Right lobe of liver (tissue), 6 donors: Measurements from ENCODE around the gene CFAP46. TPM values are rescaled to one million over a fixed set of nuclear protein-coding genes. Genes with fewer than 3 reads are reported as not detected.

Source experiments
- ATAC-seq, 4 donors: fragments of 200-7000 bp; cut with Tn5 transposase; one replicate each; pipeline ENCODE4 v1.9.1; 2020; ENCODE audit warnings: mild to moderate bottlenecking in 4 of 4, moderate library complexity in 4 of 4
- DNase-seq, 3 donors: peaks; one replicate each; pipeline ENCODE4 v3.0.0-alpha.2; 2020
- H3K27ac ChIP-seq, 3 donors: fragments of 200-600 bp; one replicate each; pipeline ENCODE4 v1.8.0; 2022
- H3K27me3 ChIP-seq, 2 donors: fragments of 200-600 bp; one replicate each; pipeline ENCODE4 v1.8.0; 2022
- H3K36me3 ChIP-seq, 4 donors: fragments of 200-600 bp; sonication (generic) in 1 of 4; one replicate each; pipeline versions ENCODE4 v1.5.1 to v1.8.0; 2017 to 2022; ENCODE audit warnings: control low read depth in 1 of 4
- H3K4me1 ChIP-seq, 4 donors: fragments of 200-600 bp; sonication (generic) in 1 of 4; one replicate each; pipeline versions ENCODE4 v1.5.1 to v1.8.0; 2017 to 2022; ENCODE audit warnings: control low read depth in 1 of 4
- H3K4me3 ChIP-seq, 3 donors: fragments of 200-600 bp; one replicate each; pipeline ENCODE4 v1.8.0; 2022
- H3K9me3 ChIP-seq, 4 donors: fragments of 200-600 bp; sonication (generic) in 1 of 4; one replicate each; pipeline versions ENCODE4 v1.5.1 to v1.8.0; 2017 to 2022; ENCODE audit warnings: control low read depth in 1 of 4
- POLR2A ChIP-seq: fragments of 450-650 bp; IDR thresholded peaks from one replicate; pipeline ENCODE4 v1.6.1; 2017; ENCODE audit warnings: antibody characterized with exemption, mild to moderate bottlenecking
- WGBS: methylation state at CpG from one replicate; pipeline ENCODE4 v1.1.6; 2018; ENCODE audit warnings: low coverage, low lambda C conversion rate; ENCODE audit not compliant: insufficient coverage; ENCODE audit errors: missing lambda C conversion rate; 5-methylcytosine and 5-hydroxymethylcytosine counted together
- intact Hi-C, 2 donors: fragments of 100-400 bp; cut with DNase I; formaldehyde crosslinking; loops; one replicate each; pipeline versions ENCODE4 v1.11.2 to v1.14.1; 2022
- total RNA-seq, 6 experiments: library from RNA; depleted of rRNA in 2 of 6; stranded (reverse); fragments of >200 nt in 2 of 6; fragmentation: NEBNext Ultra II Directional in 3 of 6; extraction: Animal tissue kit (Norgen Biotek cat#: 25700) in 3 of 6; gene quantifications; one replicate each; pipeline versions ENCODE4 v1.1.0 to v1.2.4, GENCODE V29; 2016 to 2023
- TF ChIP-seq, protein P1 (sequence below), 4 donors: fragments of 200-600 bp in 3 of 4; fragments of 450-650 bp in 1 of 4; IDR thresholded peaks; one replicate each; pipeline versions ENCODE4 v1.5.1 to v1.8.0; 2016 to 2022; ENCODE audit warnings: antibody characterized with exemption in 4 of 4, mild to moderate bottlenecking in 2 of 4
- donor health status: DM: no; HTN: yes; CAD: no.
- donor health status: DM: no; HTN: no; CAD: no.
- donor health status: DM: no; HTN: no; CAD: no.
- donor health status: DM: no; HTN: yes; CAD: no.
- donor health status: DM: no; HTN: yes; CAD: no.

Gene CFAP46
- total RNA-seq, 6 experiments from 2014 or later: 0.16 to 0.67 (median 0.32) TPM

DNA sequence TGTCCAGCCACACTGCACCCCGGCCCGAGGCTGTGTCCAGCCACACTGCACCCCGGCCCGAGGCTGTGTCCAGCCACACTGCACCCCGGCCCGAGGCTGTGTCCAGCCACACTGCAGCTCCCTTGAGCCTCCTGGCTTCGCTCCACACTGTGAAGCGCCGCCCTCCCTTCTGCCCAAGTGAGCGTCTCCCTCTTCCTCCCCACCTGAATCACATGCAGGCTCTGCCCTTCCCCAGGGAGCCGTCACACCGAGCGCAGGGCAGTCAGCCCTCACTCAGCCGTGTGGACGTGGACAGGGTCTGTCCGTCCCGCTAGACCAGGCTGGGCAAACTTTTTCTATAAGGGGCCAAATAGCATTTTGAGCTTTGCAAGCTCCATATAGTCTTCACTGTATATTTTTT is 27.6 kb downstream of the CFAP46 start:
- TF ChIP-seq, protein P1, sequence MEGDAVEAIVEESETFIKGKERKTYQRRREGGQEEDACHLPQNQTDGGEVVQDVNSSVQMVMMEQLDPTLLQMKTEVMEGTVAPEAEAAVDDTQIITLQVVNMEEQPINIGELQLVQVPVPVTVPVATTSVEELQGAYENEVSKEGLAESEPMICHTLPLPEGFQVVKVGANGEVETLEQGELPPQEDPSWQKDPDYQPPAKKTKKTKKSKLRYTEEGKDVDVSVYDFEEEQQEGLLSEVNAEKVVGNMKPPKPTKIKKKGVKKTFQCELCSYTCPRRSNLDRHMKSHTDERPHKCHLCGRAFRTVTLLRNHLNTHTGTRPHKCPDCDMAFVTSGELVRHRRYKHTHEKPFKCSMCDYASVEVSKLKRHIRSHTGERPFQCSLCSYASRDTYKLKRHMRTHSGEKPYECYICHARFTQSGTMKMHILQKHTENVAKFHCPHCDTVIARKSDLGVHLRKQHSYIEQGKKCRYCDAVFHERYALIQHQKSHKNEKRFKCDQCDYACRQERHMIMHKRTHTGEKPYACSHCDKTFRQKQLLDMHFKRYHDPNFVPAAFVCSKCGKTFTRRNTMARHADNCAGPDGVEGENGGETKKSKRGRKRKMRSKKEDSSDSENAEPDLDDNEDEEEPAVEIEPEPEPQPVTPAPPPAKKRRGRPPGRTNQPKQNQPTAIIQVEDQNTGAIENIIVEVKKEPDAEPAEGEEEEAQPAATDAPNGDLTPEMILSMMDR (IDR thresholded peaks at IDR 0.05): no peak
- no peak for TF ChIP-seq POLR2A
- H3K36me3 ChIP-seq: no peaks in the 10 kb centered on the region
- no peak for ATAC-seq
- H3K27me3 ChIP-seq: no peaks in the 10 kb centered on the region
- no peak overlapping the region for H3K27ac ChIP-seq
- 90% methylated on average over 3 of the region's 17 CpGs for WGBS
- H3K4me1 ChIP-seq: no peaks in the 10 kb centered on the region
- no peaks in the 10 kb centered on the region for H3K9me3 ChIP-seq
- H3K4me3 ChIP-seq: no peak overlapping the region
- intact Hi-C loops: no loop called here
- peak in 1 of 3 donors; percentile 7 for DNase-seq

DNA sequence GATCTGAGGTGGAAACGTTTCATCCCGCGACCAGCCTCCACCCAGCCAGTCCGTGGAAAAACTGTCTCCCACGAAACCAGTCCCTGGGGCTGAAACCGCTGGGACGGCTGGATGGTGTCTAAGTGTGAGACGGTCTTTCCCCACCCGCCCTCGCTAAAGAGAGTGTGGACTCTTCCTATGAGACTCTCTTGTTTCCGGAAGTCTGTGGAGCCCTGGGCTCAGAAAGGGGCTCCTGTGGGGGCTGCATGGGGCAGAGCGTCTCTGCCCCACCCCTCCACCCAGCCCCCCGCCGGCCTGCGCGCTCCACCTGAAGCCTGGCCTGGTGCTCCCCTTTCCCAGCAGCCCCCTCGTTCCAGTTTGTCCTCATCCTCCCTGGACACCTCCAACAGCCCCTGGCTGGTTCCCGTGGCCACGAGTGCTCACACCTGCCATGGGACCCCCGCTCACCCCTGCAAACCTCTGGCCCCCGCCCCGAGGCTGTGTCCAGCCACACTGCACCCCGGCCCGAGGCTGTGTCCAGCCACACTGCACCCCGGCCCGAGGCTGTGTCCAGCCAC is 28.7 kb downstream of the CFAP46 start:
- H3K4me3 ChIP-seq: no peak overlapping the region
- no CpG with 5 or more reads among the region's 26 CpGs for WGBS
- DNase-seq: peak in 1 of 3 donors; percentile 7

DNA sequence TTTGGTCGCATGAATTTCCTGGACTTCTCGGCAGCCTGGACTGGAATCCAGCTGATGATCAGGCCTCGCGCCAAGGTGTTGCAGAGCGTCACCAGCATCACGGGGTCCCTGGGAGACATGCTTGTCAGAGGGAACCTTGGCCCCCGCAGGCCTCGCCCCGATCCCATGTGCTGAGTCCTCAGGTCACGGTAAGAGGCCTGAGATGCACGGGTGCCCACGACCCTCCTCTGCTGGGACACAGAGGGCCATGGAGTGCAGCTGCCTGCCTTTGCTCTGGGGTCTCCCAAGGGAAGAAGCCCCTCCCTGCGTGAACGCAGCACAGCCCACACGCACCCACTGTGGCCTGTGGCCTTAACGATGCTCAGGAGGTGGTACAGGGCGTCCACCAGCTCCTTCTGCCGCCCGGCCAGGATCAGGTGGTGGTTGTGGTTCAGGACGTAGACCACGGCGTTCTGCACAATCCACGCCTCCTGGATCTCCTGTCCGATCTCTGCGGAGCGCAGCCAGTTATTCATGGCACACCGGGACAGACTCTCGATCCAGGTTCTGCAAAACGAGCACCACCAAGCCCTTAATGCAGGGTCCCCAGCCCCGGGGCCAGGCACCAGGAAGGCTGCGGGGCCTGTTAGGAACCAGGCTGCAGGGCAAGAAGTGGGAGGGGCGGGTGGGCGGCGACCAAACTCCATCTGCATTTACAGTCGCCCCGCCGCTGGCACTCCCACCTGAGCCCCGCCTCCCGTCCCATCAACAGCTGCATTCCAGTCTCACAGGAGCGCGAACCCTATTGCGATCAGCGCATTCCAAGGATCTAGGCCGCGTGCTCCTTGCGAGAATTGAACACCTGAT is 29.4 kb downstream of the CFAP46 start:
- TF ChIP-seq, protein P1 (IDR thresholded peaks at IDR 0.05): no peak
- no peak for TF ChIP-seq POLR2A
- ATAC-seq (no peak), DNase-seq (peak in 2 of 3 donors; percentile 16 to 42)
- H3K4me1 ChIP-seq: no peaks in the 10 kb centered on the region
- 94% methylated on average over 11 of the region's 46 CpGs for WGBS
- no peaks in the 10 kb centered on the region for H3K36me3 ChIP-seq
- H3K27ac ChIP-seq: no peak overlapping the region
- no peak overlapping the region for H3K4me3 ChIP-seq
- H3K9me3 ChIP-seq: no peaks in the 10 kb centered on the region
- H3K27me3 ChIP-seq: no peaks in the 10 kb centered on the region
- intact Hi-C loops: no loop called here

More for the DNA sequence above, 28.7 kb downstream of the CFAP46 start:
- Histone ChIP-seq H3K27me3 (no peaks in the 10 kb centered on the region), H3K4me1 (no peaks in the 10 kb centered on the region), H3K27ac (no peak overlapping the region), H3K36me3 (no peaks in the 10 kb centered on the region), H3K9me3 (no peaks in the 10 kb centered on the region)
- no peak for ATAC-seq
- no peak for TF ChIP-seq POLR2A
- TF ChIP-seq, protein P1 (IDR thresholded peaks at IDR 0.05): no peak
- intact Hi-C loops: no loop called here

DNA sequence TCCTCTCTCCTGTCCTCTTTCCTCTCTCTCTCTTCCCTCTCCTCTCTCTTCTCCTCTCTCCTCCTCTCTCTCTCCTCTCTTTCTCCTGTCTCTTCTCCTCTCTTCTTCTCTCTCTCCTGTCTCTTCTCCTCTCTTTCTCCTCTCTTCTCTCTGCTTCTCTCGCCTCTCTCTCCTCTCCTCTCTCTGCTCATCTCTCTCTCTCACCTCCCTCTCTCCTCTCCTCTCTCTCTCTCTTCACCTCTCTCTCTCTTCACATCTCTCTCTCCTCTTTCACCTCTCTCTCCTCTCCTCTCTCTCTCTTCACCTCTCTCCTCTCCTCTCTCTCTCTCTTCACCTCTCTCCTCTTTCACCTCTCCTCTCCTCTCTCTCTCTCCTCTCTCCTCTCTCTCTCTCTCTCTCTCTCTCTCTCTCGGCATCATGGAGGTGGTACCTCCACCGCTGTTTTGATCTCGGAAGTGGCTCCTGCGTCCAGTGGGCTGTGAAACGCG is 30.1 kb downstream of the CFAP46 start:
- H3K27ac ChIP-seq: no peak overlapping the region
- no peak for TF ChIP-seq POLR2A
- TF ChIP-seq, protein P1 (IDR thresholded peaks at IDR 0.05): no peak
- 71% methylated on average over 7 of the region's 7 CpGs for WGBS
- H3K36me3 ChIP-seq: no peaks in the 10 kb centered on the region
- no peaks in the 10 kb centered on the region for H3K9me3 ChIP-seq
- H3K4me1 ChIP-seq: no peaks in the 10 kb centered on the region
- no peaks in the 10 kb centered on the region for H3K27me3 ChIP-seq
- no peak overlapping the region for H3K4me3 ChIP-seq
- DNase-seq: no peak
- intact Hi-C loops: no loop called here
- no peak for ATAC-seq
